SK-N-MC (cell line): ENCODE results near the gene PWWP2B.

Experiments used
- DNase-seq: peaks from one replicate; pipeline ENCODE4 v3.0.0-alpha.2; 2011; ENCODE audit warnings: low read depth, low spot score
- H3K27ac ChIP-seq: fragments of 200-600 bp; sonication (generic); 2 replicates; pipeline ENCODE4 v1.5.1; 2016; ENCODE audit warnings: mixed run types
- H3K36me3 ChIP-seq: fragments of 200-600 bp; sonication (generic); 2 replicates; pipeline ENCODE4 v1.6.1; 2017; ENCODE audit warnings: antibody characterized with exemption, low read length, mixed read lengths; ENCODE audit not compliant: insufficient read depth
- H3K4me3 ChIP-seq: fragments of 200-600 bp; sonication (generic); 2 replicates; pipeline ENCODE4 v1.5.1; 2016
- H3K9ac ChIP-seq: fragments of 200-600 bp; sonication (generic); 2 replicates; pipeline ENCODE4 v1.8.0; 2017; ENCODE audit warnings: mixed run types, mixed read lengths; ENCODE audit not compliant: insufficient read length
- H3K9me3 ChIP-seq: fragments of 200-600 bp; sonication (generic); 2 replicates; pipeline ENCODE4 v1.6.1; 2017; ENCODE audit warnings: low read depth, mild to moderate bottlenecking, antibody characterized with exemption, low read length, moderate library complexity, mixed read lengths
- EZH2 ChIP-seq: fragments of 200-600 bp; sonication (generic); IDR thresholded peaks from one replicate; pipeline ENCODE4 v1.6.1; 2017; ENCODE audit warnings: antibody characterized with exemption
- FOXP2 ChIP-seq: optimal IDR thresholded peaks from 2 replicates; pipeline ENCODE3; 2011; ENCODE audit warnings: mild to moderate bottlenecking, moderate library complexity; ENCODE audit not compliant: insufficient read depth; ENCODE audit errors: extremely low read length, control extremely low read depth
- POLR2AphosphoS5 ChIP-seq: IDR thresholded peaks from 2 replicates; pipeline ENCODE4 v1.6.1; 2012; ENCODE audit warnings: mild to moderate bottlenecking, low read depth, low read length, borderline replicate concordance

The PWWP2B gene

DNA sequence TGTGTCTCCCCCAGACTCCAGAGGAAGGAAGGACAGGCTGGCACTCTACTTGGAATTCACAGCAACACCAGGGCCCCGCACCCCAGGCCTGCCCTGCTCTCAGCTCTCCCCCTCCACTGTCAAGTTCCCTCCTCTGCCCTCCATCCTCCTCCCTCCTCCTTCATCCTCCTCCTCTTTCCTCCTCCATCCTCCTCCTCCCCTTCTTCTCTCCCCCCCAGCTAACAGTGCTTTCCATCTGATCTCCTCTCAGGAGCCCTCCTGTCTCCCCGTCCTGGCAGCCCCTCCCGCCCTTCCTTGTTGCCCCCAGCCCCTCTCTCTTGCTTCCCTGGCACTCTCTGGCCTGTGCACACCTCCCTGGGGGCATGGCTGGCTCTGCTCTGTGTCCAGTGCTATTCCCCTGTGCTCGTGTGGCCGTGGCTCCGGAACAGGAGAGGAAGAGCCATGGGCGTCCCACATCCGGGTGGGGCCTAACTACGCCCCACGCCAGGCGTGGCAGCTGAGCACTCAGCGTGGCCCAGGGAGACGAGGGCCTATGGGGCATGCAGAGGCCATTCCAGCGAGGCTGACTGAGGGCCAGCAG, 64.2 kb downstream of the PWWP2B start:
- Histone ChIP-seq H3K27ac (no peak overlapping the region), H3K9me3 (no peaks in the 10 kb centered on the region), H3K36me3 (no peaks in the 10 kb centered on the region), H3K4me3 (no peak overlapping the region), H3K9ac (no peak overlapping the region)
- no peak for DNase-seq
- TF ChIP-seq FOXP2: no peak
- TF ChIP-seq EZH2: no peak

DNA sequence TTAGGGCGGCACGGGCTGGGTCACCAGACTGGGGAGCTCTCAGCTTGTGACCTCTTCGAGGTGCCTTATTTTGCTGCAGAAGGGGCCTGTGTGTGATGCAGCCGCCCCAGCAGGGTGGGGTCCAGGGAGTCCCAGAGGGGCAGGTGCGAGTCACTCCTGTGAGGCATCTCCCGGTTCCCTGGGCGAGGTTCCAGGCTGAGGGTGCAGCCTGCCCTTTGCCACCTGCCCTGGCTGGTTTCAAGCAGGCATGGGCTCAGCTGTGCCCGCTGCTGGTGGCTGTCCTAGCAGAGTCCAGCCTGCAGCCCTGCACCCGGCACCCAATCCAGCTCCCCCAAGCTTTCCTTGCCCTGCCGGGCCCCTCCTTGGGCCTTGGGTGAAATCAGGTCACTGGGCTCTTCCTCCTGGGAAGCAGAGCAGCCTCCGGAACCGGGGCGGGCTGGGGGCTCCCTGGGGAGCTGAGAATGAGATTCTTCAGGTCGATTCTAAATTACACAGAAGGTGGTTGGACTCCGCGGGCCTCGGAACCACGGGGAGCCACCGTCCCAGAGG, 64.8 kb downstream of the PWWP2B start:
- H3K9me3 ChIP-seq: no peaks in the 10 kb centered on the region
- DNase-seq: no peak
- TF ChIP-seq FOXP2 (no peak), EZH2 (no peak), POLR2AphosphoS5 (no peak)
- no peaks in the 10 kb centered on the region for H3K36me3 ChIP-seq
- no peak overlapping the region for H3K27ac ChIP-seq
- no peak overlapping the region for H3K9ac ChIP-seq
- H3K4me3 ChIP-seq: no peak overlapping the region

DNA sequence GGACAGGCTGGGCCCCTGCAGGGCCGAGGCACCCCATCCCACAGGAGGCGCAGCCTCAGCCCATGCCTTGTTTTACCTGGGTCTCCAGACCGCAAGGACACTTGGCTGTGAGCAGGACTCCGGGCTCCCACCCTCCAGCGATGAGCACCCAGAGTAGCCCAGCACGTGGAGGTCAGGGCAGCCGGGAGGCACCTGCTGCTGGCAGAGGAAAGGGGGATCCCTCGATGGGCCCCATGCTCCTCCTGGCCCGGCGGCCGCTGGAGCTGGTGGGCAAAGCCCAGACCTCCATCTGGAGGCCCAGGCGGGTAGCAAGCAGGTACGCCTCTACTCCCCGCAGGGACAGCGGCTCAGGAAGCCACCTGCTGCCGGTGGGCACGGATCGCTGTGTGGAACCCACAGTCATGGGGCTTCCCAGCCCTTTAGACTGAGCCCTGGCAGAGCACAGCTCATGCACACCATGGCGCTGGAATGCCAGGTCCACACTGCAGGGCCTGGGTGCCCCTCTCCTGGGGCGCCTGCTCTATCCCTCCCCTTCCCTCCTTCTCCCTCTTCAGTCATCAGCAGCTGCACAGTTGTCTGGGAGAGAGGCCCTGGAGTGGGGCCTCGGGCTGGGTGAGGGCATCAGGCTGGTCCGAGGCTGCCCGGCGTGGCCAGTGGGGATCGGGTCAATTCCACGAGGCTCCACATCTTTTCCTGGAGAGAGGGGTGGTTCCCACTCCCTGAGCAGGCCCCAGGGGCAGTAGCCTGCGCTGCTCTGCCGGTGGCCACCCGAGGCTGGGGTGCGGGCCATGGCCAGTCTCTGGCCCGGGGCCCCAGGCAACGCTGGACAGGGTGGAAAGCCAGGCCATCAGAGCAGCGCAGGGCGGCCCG, 65.7 kb downstream of the PWWP2B start:
- H3K36me3 ChIP-seq: no peaks in the 10 kb centered on the region
- no peak overlapping the region for H3K4me3 ChIP-seq
- H3K27ac ChIP-seq: no peak overlapping the region
- H3K9ac ChIP-seq: no peak overlapping the region
- DNase-seq: no peak
- H3K9me3 ChIP-seq: no peaks in the 10 kb centered on the region
- TF ChIP-seq FOXP2 (no peak), EZH2 (no peak), POLR2AphosphoS5 (no peak)

DNA sequence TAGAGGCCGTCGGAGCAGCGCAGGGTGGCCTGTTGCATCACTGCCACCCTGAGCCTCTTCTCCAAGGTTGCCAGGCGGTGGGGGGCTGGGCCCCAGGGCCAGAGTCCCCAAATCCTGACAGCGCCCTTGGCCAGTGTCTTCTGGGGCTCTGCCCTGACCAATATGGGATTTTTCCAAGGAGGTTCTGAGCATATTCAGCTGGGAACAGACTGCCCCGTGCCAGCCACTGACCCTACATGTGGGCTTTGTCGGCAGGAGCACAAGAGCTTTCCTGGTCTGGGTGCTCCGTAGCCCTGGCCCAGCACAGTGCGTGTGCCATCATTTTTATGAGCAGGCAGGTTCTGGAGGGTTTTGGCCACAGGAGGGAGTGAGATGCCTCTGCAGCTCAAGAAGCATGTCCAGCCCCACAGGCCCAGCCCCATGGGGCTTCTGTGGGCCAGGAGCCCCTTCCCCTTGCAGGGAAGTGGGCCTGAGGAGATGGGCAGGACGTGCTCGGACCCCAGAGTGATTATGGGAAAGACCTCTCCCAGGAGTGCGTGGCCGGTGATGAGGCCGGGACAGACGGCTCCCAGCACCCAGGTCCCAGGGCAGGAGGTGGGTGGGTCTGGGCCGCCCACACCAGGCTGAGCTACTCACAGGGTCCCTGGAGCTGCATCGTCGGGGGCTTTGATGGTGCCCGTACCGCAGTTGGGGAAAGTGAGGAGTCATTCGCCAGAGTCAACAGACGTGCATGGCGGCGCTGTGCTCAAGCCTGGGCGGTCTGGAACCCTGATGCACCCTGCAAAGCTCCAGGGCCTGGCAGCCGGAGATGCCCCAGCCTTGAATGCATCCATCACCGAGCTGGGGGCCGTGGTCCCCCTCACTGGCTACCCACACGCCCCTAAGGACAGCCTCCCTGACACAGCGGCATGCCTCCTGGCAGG, 66.6 kb downstream of the PWWP2B start:
- no peak for TF ChIP-seq FOXP2
- TF ChIP-seq POLR2AphosphoS5: no peak
- no peak for TF ChIP-seq EZH2
- Histone ChIP-seq H3K4me3 (no peak overlapping the region), H3K27ac (no peak overlapping the region), H3K36me3 (no peaks in the 10 kb centered on the region), H3K9me3 (no peaks in the 10 kb centered on the region), H3K9ac (no peak overlapping the region)
- DNase-seq: no peak

DNA sequence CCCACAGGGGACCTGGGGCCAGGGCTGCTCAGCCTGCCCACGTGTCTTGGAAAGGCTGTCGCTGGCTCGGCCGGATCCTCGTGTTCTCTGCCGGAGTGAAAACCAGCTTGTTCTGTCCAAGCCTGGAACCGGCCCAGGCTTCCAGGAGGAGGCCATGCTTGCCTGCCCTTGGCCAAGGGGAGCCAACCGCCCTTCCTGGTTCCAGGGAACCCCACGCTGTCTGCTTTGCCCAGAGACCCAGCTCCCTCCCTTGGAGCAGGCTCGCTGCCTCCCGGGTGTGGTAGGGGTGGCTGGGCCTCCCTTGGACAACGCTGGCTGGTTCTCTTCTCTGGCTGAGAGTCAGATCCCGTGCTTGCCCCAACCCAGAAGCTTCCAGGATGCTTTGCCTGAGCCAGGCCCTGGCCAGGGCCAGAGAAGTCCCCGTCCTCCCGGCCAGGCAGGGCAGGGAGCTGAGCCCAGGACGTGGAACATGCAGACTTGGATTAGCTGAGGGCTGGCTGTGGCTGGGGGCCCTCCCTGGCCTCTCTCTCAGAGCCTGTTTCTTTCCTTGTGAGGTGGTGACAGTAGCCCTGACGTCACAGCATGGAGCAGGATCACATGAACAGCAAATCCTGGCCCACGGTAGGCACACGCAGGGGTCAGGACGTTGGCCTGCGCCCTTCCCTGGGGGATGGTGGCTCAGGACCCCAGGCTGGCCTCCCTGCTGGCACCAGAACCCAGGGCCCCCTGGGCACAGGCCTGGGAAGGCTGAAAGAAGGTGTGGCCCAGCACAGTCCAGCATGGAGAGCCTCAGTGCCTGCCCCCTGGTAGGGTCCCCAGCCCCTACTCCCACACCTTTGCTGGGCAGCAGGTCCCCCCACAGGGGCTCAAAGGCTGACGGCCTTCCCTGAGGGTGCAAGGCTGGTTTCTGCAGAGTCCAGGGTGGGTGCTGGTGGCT, 67.5 kb downstream of the PWWP2B start:
- H3K9ac ChIP-seq: no peak overlapping the region
- DNase-seq: no peak
- no peaks in the 10 kb centered on the region for H3K36me3 ChIP-seq
- H3K4me3 ChIP-seq: no peak overlapping the region
- TF ChIP-seq EZH2 (no peak), POLR2AphosphoS5 (no peak), FOXP2 (no peak)
- no peaks in the 10 kb centered on the region for H3K9me3 ChIP-seq
- no peak overlapping the region for H3K27ac ChIP-seq

DNA sequence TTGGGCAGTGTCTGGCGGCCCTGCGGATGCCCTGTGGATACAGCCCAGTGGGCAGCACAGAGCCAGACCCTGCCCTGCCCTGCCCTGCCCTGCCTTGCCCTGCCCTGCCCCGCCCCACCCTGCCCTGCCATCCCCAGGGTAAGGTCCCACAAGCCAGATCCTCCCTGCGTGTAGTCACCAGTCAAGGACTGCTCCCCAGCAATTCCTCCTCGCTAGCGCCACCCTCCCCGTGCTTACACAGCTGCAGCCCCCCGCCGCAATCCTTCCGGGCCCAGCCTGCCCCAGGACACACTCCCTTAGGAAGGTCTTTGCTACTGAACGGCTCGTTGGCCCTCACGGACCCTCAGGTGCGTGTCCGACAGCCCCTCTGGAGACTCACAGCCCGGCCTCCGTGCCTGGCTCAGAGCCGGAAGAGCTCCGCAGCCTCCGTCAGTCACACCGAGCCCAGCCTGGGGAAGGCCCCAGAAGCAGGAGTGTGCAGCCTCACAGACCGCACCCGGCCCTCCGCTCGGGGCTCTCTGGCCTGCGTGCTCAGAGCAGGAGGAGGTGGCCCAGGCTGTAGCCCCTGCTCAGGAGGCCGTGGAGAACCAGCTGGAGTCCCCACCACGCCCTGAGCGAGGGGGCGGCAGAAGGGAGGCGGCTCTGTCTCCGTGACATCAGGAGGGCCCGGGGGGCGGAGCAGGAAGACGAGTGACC, 68.3 kb downstream of the PWWP2B start:
- Histone ChIP-seq H3K9ac (no peak overlapping the region), H3K27ac (no peak overlapping the region), H3K36me3 (no peaks in the 10 kb centered on the region), H3K9me3 (no peaks in the 10 kb centered on the region), H3K4me3 (no peak overlapping the region)
- no peak for TF ChIP-seq EZH2
- no peak for TF ChIP-seq POLR2AphosphoS5
- TF ChIP-seq FOXP2: no peak
- no peak for DNase-seq

DNA sequence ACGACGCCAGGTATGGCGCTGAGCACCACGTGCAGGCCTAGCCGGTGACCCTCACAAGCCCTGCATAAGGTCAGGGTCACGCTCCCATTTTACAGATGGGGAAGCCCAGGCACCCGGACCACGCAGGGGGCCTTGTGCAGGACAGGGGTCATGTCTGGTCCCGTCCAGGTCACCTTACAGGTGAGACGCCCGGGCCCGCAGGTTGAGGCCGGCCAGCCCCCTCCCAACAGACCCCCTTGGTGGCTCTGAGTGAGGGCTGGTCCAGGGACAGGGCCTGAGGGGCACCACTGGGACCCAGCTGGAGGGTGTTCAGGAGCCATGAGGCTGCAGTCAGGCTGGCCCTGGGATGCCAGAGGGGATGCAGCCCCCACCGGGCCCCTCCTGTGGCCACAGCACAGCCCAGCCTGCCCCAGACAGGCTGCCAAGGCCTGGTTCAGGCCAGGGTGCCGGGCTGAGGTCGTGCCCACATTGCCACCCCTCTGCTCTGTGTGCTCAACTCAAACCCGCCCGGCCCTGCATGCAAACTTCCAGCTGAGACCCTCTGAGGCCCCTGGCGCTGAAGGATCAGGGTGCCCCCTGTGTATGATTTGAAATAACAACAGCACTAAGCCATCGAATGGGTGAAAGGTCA, 69.0 kb downstream of the PWWP2B start:
- H3K27ac ChIP-seq: no peak overlapping the region
- no peak for TF ChIP-seq POLR2AphosphoS5
- TF ChIP-seq EZH2: no peak
- no peak for TF ChIP-seq FOXP2
- no peaks in the 10 kb centered on the region for H3K9me3 ChIP-seq
- H3K9ac ChIP-seq: no peak overlapping the region
- DNase-seq: no peak
- no peak overlapping the region for H3K4me3 ChIP-seq
- no peaks in the 10 kb centered on the region for H3K36me3 ChIP-seq
